D721Med (cell line): ENCODE results near the gene PRDX3.

Experiments used
- DNase-seq: peaks from one replicate; pipeline ENCODE4 v3.0.0; 2011; ENCODE audit warnings: low spot score; ENCODE audit not compliant: insufficient read length
- FAIRE-seq: peaks from 2 replicates; lab custom pipeline; 2011; peaks lifted over from hg19 to GRCh38; lab: Jason Lieb, UNC
- CTCF ChIP-seq: IDR thresholded peaks from 2 replicates; pipeline ENCODE4 v1.5.1; 2012; ENCODE audit warnings: mild to moderate bottlenecking, control low read depth; ENCODE audit not compliant: insufficient read depth; ENCODE audit errors: missing control alignments

Gene PRDX3

GRCh38 chr10:119210633-119211032 lies 32.0 kb upstream of the PRDX3 start:
- FAIRE-seq (no peak), DNase-seq (no peak)
- TF ChIP-seq CTCF, result no peak

- FAIRE-seq (no peak), DNase-seq (no peak)
- no peak for TF ChIP-seq CTCF
These were observed 31.2 kb upstream of the PRDX3 start for GRCh38 chr10:119209736-119210355.

GRCh38 chr10:119209035-119209735 lies 30.6 kb upstream of the PRDX3 start:
- TF ChIP-seq CTCF, result peak; percentile 78
- DNase-seq (no peak), FAIRE-seq (no peak)

GRCh38 chr10:119208553-119208940 lies 29.9 kb upstream of the PRDX3 start:
- DNase-seq (no peak), FAIRE-seq (no peak)
- TF ChIP-seq CTCF, result no peak

- FAIRE-seq, result no peak
- no peak for DNase-seq
These were observed 29.3 kb upstream of the PRDX3 start for GRCh38 chr10:119207713-119208552.

GRCh38 chr10:119207366-119207666 lies 28.7 kb upstream of the PRDX3 start, which contains the start of gene GRK5:
TSS of gene GRK5 (plus strand) at chr10:119207571. CDS start at chr10:119207918, 347 bp downstream.
- no peak for TF ChIP-seq CTCF
- FAIRE-seq (no peak), DNase-seq (peak; percentile 60)

More at GRCh38 chr10:119207713-119208552, 29.3 kb upstream of the PRDX3 start:
- no peak for TF ChIP-seq CTCF
